Activated CD4-positive, CD25-positive, alpha-beta regulatory T cell treated with anti-CD3 and anti-CD28 coated beads, Interleukin-2, amount 50 U/mL, for 24 hours (primary cell): ENCODE data around the gene PAK2.
A peak's percentile ranks its signal among the peaks of the same experiment; 100 is the strongest.
"Not testable (repeated sequence)": the region's sequence is repeated elsewhere in the genome, so short reads cannot be mapped to it uniquely, and the experiment has no call there.

Experiments
- ATAC-seq, 2 donors: fragments of 150-1000 bp; cut with Tn5 transposase; one replicate each; pipeline ENCODE4 v1.10.0; 2021; ENCODE audit warnings: mild to moderate bottlenecking in 1 of 2, moderate library complexity in 1 of 2

Gene PAK2

GRCh38 chr3:196736670-196737374, 2.8 kb upstream of the PAK2 start:
- no peak for ATAC-seq

- ATAC-seq, result no peak
Observed at GRCh38 chr3:196737655-196738054, 2.0 kb upstream of the PAK2 start.

- ATAC-seq, result peak; percentile 47
Observed at GRCh38 chr3:196740481-196741248, 1.0 kb downstream of the PAK2 start.

GRCh38 chr3:196741249-196741889, 1.7 kb downstream of the PAK2 start:
- no peak for ATAC-seq

GRCh38 chr3:196743569-196743968, 3.9 kb downstream of the PAK2 start:
- not testable (repeated sequence) for ATAC-seq

GRCh38 chr3:196749125-196749524, 9.5 kb downstream of the PAK2 start:
- no peak for ATAC-seq

- peak in 1 of 2 donors; percentile 48 for ATAC-seq
Observed at GRCh38 chr3:196753201-196753600, 13.5 kb downstream of the PAK2 start.

GRCh38 chr3:196754091-196754981, 14.7 kb downstream of the PAK2 start:
- no peak for ATAC-seq

- ATAC-seq, result no peak
Observed at GRCh38 chr3:196756732-196757131, 17.1 kb downstream of the PAK2 start.

- ATAC-seq, result peak; percentile 13 to 70
Observed at GRCh38 chr3:196757876-196758739, 18.5 kb downstream of the PAK2 start.

- ATAC-seq, result no peak
Observed at GRCh38 chr3:196763179-196763578, 23.5 kb downstream of the PAK2 start.

GRCh38 chr3:196765454-196765853, 25.8 kb downstream of the PAK2 start:
- ATAC-seq, result peak; percentile 53 to 76

GRCh38 chr3:196771067-196771466, 31.4 kb downstream of the PAK2 start:
- no peak for ATAC-seq

- ATAC-seq, result no peak
Observed at GRCh38 chr3:196772102-196772501, 32.4 kb downstream of the PAK2 start.

- no peak for ATAC-seq
Observed at GRCh38 chr3:196772897-196773296, 33.2 kb downstream of the PAK2 start.

- peak; percentile 54 to 70 for ATAC-seq
Observed at GRCh38 chr3:196774191-196774820, 34.6 kb downstream of the PAK2 start.

- peak; percentile 62 to 65 for ATAC-seq
Observed at GRCh38 chr3:196774848-196775422, 35.3 kb downstream of the PAK2 start.

GRCh38 chr3:196775938-196776337, 36.3 kb downstream of the PAK2 start:
- ATAC-seq, result no peak

GRCh38 chr3:196777836-196778235, 38.2 kb downstream of the PAK2 start:
- no peak for ATAC-seq

GRCh38 chr3:196778755-196779154, 39.1 kb downstream of the PAK2 start:
- no peak for ATAC-seq

- ATAC-seq, result no peak
Observed at GRCh38 chr3:196782511-196782910, 42.9 kb downstream of the PAK2 start.
